Nephron progenitor cell (in vitro differentiated cells): ENCODE results near the gene BNIP5.
"Not testable (repeated sequence)": the region's sequence is repeated elsewhere in the genome, so short reads cannot be mapped to it uniquely, and the experiment has no call there.

Experiments
- DNase-seq: peaks from one replicate; pipeline ENCODE4 v3.0.0; 2021
- H3K27ac Mint-ChIP-seq: 2 replicates; pipeline ENCODE4 v1.8.0; 2021; ENCODE audit warnings: mild to moderate bottlenecking, moderate library complexity, mixed read lengths
- H3K27me3 Mint-ChIP-seq: 2 replicates; pipeline ENCODE4 v1.8.0; 2021; ENCODE audit warnings: mild to moderate bottlenecking, low read depth, mixed read lengths; ENCODE audit not compliant: poor library complexity
- H3K36me3 Mint-ChIP-seq: 2 replicates; pipeline ENCODE4 v1.8.0; 2021; ENCODE audit warnings: low read depth, mixed read lengths
- H3K4me1 Mint-ChIP-seq: 2 replicates; pipeline ENCODE4 v1.8.0; 2021; ENCODE audit warnings: mixed read lengths
- H3K4me3 Mint-ChIP-seq: 2 replicates; pipeline ENCODE4 v1.8.0; 2021; ENCODE audit warnings: mild to moderate bottlenecking, moderate library complexity, mixed read lengths
- H3K9me3 Mint-ChIP-seq: 2 replicates; pipeline ENCODE4 v1.8.0; 2021; ENCODE audit warnings: mild to moderate bottlenecking, moderate library complexity, mixed read lengths
- TF ChIP-seq, protein P1 (sequence below): fragments of 200-600 bp; sonication (generic); IDR thresholded peaks from 2 replicates; pipeline ENCODE4 v1.5.0; 2021; ENCODE audit warnings: antibody characterized with exemption

The BNIP5 gene

DNA sequence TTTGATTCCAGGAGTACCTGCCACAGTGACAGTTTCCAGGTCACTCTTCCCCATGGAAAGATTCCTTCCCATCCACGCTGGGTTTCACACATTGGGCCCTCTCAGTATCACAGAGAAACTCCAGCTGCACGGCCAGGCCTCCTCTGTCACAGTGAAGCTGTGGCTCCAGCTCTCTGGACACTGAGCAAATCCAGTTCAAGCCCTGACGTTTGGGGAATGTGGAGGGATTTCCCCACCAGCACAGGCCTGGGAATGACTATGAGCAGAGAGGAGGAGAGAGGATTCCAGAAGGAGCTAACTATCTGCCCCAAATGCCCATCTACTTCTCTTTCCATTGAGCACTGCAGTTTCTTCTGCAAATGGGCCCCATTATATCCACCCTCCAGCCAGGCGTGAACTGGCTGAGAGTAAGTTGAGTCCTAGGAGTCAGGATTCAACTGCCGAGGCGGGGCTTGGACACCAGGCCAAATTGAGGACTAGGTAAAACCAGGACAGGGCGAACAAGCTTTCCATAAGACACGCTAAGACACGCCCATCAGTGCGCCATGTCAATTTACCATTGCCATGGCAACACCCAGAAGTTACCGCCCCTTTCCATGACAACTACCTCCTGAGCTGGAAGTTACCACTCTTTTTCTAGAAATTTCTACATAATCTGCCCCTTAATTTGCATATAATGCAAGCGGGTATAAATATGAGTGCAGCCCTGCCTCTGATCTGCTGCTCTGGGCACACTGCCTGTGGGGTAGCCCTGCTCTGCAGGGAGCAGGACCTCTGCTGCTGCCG lies 9.2 kb upstream of the BNIP5 start:
- TF ChIP-seq, protein P1, sequence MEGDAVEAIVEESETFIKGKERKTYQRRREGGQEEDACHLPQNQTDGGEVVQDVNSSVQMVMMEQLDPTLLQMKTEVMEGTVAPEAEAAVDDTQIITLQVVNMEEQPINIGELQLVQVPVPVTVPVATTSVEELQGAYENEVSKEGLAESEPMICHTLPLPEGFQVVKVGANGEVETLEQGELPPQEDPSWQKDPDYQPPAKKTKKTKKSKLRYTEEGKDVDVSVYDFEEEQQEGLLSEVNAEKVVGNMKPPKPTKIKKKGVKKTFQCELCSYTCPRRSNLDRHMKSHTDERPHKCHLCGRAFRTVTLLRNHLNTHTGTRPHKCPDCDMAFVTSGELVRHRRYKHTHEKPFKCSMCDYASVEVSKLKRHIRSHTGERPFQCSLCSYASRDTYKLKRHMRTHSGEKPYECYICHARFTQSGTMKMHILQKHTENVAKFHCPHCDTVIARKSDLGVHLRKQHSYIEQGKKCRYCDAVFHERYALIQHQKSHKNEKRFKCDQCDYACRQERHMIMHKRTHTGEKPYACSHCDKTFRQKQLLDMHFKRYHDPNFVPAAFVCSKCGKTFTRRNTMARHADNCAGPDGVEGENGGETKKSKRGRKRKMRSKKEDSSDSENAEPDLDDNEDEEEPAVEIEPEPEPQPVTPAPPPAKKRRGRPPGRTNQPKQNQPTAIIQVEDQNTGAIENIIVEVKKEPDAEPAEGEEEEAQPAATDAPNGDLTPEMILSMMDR: no peak
- Mint-ChIP-seq H3K36me3 (no peaks in the 10 kb centered on the region), H3K4me1 (peaks cover 38% of the 10 kb centered on the region), H3K27ac (no peak overlapping the region), H3K4me3 (no peak overlapping the region), H3K27me3 (peaks cover 20% of the 10 kb centered on the region), H3K9me3 (no peaks in the 10 kb centered on the region)
- no peak for DNase-seq

- peaks cover 30% of the 10 kb centered on the region for H3K27me3 Mint-ChIP-seq
- no peaks in the 10 kb centered on the region for H3K9me3 Mint-ChIP-seq
- H3K27ac Mint-ChIP-seq: no peak overlapping the region
- H3K36me3 Mint-ChIP-seq: no peaks in the 10 kb centered on the region
- peaks cover 31% of the 10 kb centered on the region for H3K4me1 Mint-ChIP-seq
- no peak overlapping the region for H3K4me3 Mint-ChIP-seq
- no peak for DNase-seq
- TF ChIP-seq, protein P1: no peak
These were observed 6.5 kb upstream of the BNIP5 start for GRCh38 chr6:36343109-36343680.

DNA sequence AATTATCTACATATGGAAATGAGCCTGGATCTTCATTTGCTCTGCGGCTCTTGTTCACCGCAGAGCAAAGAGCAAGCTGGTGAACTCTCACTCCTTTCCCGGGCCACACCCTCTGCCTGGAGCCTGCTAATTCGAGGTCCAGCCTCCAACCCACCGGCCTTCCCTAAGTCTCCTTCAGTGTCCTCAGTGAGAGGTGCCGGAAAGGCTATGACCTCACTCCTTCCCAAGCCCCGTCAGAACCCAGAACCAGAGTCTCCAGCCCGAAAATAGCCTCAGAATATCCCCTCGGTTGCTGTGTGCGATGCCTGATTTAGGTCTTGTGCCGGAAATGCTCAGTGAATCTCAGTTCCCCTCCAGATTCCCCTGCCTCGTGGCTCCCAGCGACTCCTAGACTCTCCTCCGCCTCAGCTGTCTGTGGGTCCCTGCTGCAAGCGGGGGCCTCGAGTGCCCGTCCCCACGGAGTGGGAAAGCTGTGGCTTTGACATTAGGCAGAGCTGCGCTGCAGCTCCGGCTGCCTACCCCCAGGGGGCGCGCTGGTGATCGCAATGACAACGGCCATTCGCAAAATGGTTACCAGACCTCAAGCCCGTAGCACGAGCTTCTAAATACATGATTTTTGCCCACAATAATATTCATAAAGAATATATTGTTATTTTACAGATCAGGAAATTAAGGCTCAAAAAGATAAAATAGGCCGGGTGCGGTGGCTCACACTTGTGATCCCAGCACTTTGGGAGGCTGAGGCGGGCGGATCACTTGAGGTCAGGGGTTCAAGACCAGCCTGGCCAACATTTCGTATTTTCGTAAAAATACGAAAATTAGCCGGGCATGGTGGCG lies 4.1 kb upstream of the BNIP5 start:
- no peak overlapping the region for H3K27ac Mint-ChIP-seq
- H3K9me3 Mint-ChIP-seq: no peaks in the 10 kb centered on the region
- peaks cover 47% of the 10 kb centered on the region for H3K27me3 Mint-ChIP-seq
- peak overlapping the region; percentile 74 for H3K4me3 Mint-ChIP-seq
- TF ChIP-seq, protein P1: peak; percentile 97
- peak; percentile 84 for DNase-seq
- H3K4me1 Mint-ChIP-seq: peaks cover 8% of the 10 kb centered on the region
- H3K36me3 Mint-ChIP-seq: no peaks in the 10 kb centered on the region

DNA sequence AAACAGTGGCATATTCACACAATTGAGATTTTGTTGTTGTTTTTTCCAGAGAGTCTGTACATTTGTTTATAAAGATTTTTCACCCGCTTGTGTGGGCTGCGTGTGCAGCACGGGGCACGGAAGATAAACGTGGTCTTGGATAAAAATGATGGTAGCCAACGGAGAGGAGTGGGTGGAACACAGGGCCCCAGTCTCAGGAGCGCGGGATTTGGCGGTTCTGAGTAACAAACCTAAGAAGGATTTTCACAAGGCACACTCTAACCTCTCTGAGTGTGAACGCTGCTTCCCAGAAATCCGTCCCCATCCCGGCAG lies 3.6 kb upstream of the BNIP5 start:
- Mint-ChIP-seq H3K27me3 (peaks cover 53% of the 10 kb centered on the region), H3K4me3 (no peak overlapping the region), H3K9me3 (no peaks in the 10 kb centered on the region), H3K4me1 (peaks cover 10% of the 10 kb centered on the region), H3K36me3 (no peaks in the 10 kb centered on the region), H3K27ac (no peak overlapping the region)
- TF ChIP-seq, protein P1: no peak
- DNase-seq: no peak

DNA sequence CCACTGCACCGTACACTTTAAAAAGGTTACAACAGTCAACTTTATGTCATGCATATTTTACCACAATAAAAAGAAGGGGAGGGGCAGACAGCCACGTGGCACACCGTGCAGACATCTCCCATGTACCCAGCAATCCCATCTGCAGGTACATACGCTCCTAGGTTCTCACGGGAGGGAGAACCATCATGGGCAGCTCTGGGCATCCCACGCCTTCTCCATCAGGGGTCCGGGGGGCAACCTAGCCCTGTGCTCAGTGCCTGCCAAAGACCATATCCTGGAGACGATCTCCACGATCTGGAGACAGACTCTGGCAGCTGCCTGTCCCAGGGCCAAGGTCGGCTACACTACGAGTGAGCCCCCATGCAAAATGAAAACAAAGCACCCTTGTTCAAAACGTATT lies 2.5 kb upstream of the BNIP5 start:
- H3K27me3 Mint-ChIP-seq: peaks cover 57% of the 10 kb centered on the region
- TF ChIP-seq, protein P1: no peak
- H3K4me3 Mint-ChIP-seq: no peak overlapping the region
- no peak for DNase-seq
- H3K27ac Mint-ChIP-seq: no peak overlapping the region
- no peaks in the 10 kb centered on the region for H3K9me3 Mint-ChIP-seq
- peaks cover 21% of the 10 kb centered on the region for H3K4me1 Mint-ChIP-seq
- no peaks in the 10 kb centered on the region for H3K36me3 Mint-ChIP-seq

GRCh38 chr6:36338223-36338622 lies 1.5 kb upstream of the BNIP5 start:
- H3K27me3 Mint-ChIP-seq: peaks cover 57% of the 10 kb centered on the region
- not testable (repeated sequence) for DNase-seq

More at GRCh38 chr6:36338223-36338622, 1.5 kb upstream of the BNIP5 start:
- peaks cover 31% of the 10 kb centered on the region for H3K4me1 Mint-ChIP-seq
- H3K4me3 Mint-ChIP-seq, H3K27ac Mint-ChIP-seq, H3K36me3 Mint-ChIP-seq, H3K9me3 Mint-ChIP-seq: not testable (repeated sequence)
